CD4-positive, alpha-beta T cell treated with Interferon alpha-2 for 1 hour (primary cell): ENCODE results near the gene TSPAN8.
"Not testable (repeated sequence)": the region's sequence is repeated elsewhere in the genome, so short reads cannot be mapped to it uniquely, and the experiment has no call there.

Source experiments
- DNase-seq, 2 donors: peaks; one replicate each; pipeline ENCODE4 v3.0.0-alpha.2; 2020 to 2022

TSPAN8 gene

DNA sequence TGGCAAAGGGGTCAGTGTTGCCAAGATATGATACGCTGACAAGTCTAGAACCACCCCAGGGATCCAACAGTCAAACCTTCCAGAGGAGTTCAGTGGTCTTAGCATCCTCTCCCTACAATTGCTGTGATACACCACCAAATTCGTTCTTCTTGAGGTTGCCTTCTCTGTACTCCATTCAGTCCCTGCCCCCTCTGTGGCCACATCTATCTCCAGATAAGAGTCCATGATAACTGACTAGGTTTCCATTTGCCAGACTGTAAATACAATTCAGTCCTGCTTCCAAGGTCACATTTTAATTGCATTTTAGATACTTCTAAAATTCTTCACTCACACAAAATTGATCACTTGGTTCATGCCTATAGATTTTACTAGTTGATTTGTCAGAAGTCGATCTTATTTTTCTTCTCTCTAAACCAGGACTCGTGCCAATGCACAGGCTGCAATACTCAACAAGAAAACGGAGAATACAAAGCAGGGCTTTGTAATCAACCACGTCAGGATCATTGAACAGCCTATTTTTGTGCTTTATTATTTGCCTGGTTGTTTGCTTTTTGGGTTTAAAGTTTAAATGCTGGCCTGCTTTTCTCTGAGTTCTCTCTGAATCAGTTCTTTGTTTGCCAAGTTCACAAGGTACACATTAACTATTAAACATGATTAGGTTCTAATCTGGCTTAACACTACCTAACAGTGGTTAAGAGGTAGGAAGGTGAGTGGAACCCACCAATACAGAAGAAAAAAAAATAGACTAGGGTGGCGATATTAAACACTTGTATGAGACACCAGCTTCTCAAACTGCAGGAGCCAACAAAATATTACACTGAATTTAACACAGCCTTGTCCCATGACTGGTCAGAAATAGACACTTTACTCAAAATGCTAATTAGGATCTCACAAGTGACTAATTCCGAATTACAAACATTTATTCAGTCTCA, 5.3 kb upstream of the TSPAN8 start:
- no peak for DNase-seq

DNA sequence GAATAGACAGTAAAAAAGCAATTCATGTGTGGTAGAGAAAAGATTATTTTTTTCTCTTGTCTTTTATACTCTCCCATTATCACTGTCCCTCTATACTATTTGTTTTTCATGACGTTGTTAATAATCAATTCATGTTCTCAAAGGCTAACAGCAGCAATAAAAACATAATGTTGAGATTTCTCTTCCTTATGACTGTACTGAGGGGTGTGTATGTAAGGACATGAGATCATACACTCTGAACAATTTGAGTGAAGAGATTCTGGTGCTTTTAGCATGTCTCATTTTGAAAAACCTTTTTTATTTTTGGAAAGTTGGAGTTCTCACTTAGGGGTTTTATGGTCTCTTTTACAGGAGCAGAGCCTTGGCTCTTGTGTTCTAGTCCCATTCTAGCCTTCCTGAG, 3.8 kb upstream of the TSPAN8 start:
- DNase-seq = no peak

DNA sequence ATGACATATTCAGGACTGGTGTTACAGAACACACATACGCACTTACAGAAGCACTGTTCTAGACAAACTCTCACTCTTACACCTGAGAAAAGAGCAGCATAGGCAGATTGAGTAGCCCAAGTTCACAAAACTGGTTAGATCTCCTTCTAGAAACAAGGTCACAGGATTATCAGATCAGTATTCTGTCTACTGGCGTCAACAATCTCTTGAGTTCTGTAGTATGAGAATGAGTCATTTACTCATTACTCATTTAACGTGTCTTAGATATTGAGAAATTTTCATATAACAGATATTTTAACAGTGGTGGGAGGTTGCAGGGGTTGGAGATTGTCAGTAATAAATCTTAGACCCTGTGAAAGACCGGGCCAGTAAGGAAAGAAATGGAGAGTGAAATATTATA, 2.8 kb upstream of the TSPAN8 start:
- DNase-seq = no peak

GRCh38 chr12:71159878-71160277, 2.1 kb upstream of the TSPAN8 start:
- no peak for DNase-seq

DNA sequence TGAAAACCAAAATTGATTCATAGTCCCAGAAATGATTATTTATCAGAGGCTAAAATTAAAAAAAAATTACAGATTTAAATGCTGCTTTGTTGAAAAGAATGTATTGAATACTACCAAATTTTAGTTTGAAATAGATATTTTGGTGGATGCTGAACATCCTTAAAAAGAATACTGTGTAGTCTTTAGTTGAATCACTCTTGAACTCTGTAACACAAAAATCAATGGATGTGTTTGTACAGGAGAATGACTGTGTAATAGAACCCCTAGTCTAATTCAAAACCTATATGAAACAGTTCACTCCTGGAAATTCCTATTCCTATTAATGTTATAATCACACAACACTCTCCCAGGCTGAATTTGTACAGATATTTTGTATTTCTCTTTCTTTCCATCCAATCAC, 1.5 kb upstream of the TSPAN8 start:
- no peak for DNase-seq

- no peak for DNase-seq
Measured at GRCh38 chr12:71158361-71158882, 623 bp upstream of the TSPAN8 start.

GRCh38 chr12:71155225-71155624, 2.6 kb downstream of the TSPAN8 start:
- no peak for DNase-seq

DNA sequence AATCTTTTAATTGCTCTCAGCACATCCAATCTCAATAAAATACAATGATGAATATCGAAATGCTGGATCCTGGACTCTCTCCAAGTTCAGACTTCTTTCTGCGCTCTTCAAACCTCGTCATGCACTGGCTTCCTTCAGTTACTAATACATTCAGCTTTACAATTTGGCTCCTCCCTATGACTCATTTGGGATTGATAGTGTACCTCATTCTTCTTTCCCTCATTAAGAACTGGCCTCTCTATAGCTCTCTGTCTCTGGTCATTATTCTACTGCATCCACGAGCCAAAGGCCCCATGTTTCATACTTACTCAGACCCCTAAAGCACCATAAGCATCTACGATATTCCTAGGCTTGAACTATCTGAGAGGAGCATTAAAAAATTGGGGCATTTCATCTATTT, 4.9 kb downstream of the TSPAN8 start:
- no peak for DNase-seq

DNA sequence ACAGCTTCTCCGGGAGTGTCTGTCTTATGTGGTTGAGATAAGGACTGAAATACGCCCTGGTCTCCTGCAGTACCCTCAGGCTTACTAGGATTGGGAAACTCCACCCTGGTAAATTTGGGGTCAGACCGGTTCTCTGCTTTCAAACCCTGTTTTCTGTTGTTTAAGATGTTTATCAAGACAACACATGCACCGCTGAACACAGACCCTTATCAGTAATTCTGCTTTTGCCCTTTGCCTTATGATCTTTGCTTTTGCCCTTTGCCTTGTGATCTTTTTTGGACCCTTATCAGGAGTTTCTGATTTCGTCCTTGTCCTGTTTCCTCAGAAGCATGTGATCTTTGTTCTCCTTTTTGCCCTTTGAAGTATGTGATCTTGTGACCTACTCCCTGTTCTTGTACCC, 7.8 kb downstream of the TSPAN8 start:
- not testable (repeated sequence) for DNase-seq

- DNase-seq = no peak
Measured at GRCh38 chr12:71144682-71145081, 13.1 kb downstream of the TSPAN8 start.

DNA sequence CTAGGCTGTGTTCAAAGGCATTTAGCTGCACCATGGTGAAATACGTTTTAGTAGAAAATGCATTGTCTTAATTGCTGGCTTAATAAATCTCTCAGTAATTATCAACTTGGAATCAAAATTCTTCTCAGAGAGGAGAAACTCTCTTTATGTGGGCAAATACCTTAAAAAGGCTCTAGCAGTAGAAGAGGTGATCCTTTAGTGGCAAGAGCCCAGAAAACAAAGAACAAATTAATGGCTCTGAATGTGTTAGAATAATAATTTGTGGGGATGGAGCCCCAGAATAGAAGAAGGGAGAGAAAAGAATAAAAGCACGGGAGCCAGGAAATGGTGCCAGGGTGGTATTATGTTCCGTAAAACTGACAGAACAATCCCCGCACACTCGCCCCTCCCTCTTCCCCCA, 14.8 kb downstream of the TSPAN8 start:
- no peak for DNase-seq

GRCh38 chr12:71142016-71142415, 15.8 kb downstream of the TSPAN8 start:
- DNase-seq = no peak

DNA sequence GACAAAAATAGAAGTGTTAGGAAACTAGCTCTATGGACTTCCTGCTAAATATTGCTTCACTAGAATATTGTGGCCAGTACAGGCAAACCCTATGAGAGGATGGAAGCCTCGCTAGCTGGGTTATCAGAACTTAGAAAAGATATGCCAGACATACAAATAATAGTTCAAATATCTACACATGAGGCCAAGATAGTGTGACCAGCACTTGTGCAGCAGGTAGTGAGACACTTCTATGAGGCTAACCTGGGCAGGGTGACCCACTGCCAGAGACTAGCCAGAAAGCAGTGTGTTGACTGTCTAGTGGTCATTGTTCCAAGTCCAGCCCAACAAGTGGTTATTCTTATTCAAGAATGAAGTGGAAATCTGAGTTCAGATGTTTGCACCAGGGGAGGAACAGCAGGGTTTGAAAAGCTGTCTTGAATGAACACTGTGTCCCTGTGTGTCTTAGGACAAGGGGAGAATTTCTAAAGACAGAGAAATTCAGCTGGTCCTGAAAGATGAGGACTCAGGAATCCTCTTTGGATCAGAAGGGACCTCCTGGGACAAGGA, 16.3 kb downstream of the TSPAN8 start:
- DNase-seq = no peak

GRCh38 chr12:71139153-71139735, 18.6 kb downstream of the TSPAN8 start:
- no peak for DNase-seq

DNA sequence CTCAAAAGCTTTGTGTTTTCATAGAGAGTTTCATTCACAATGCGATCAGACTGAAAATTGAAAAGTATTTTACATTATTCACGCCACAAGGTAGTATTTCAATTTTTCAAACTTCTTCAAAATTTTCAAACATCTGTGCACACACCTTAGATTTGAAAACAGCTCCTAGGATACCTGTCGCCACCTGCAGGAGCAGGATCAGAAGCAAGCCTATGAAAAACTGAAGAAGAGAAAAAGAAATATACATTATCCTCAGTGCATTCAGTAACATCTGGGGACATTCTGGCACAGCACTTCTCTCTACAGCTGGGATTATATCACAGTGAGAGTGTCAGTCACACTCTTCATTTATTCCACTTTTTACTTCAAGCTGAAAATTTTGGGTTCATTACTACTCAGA, 19.8 kb downstream of the TSPAN8 start:
- no peak for DNase-seq

GRCh38 chr12:71135812-71136176, 22.0 kb downstream of the TSPAN8 start:
- DNase-seq = no peak

GRCh38 chr12:71135077-71135811, 22.6 kb downstream of the TSPAN8 start:
- no peak for DNase-seq

- no peak for DNase-seq
Measured at GRCh38 chr12:71134405-71134804, 23.4 kb downstream of the TSPAN8 start.

GRCh38 chr12:71130521-71131069, 27.2 kb downstream of the TSPAN8 start:
- DNase-seq = no peak

- DNase-seq = no peak
Measured at GRCh38 chr12:71129364-71129763, 28.4 kb downstream of the TSPAN8 start.

DNA sequence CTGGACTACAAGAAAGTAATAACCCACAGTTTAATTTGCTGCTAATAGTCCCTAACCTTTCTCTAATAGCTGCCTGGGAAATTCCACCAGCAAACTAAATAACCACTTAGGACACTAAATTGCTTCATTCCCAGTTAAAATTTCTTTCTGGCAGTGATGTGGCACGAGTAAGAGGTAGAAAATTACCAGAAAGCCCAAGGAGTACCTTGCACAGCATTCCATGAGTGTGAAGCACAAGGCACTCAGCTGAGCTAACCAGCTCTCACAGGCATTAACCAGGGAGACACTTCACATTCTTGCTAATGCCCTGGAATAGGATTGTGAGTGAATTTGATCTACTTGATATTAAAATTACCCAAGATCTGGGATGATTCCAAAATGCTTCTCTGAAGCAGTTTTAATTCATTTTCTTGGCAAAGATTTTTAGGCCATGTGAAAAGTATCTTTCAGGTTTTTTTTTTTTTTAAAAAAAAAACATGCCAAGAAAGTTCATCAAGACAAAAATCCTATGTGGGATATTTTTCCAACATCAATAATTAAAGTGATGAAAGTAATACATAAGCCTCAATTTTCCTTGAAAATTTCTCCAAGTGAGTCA, 29.5 kb downstream of the TSPAN8 start:
- DNase-seq = no peak

- DNase-seq = no peak
Measured at GRCh38 chr12:71125949-71126348, 31.9 kb downstream of the TSPAN8 start.

DNA sequence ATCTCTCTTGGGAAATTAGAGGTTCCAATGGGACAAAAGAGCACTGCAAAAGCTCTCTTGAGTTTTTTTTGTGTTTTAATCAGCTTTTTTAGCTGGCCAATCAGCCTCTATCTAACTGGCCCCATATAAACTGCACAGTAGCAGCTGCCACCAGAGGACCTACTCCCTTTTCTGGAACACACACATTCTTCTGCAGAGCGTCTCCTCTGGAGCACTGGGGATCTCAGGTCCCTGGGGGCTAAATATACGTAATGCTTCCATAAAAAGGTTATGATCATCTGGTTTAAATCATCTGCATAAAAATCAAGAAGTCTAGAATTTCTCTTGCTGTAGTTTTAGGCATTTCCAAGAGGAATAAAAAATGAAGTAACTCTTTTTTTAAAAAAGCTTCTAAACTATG, 32.3 kb downstream of the TSPAN8 start:
- DNase-seq = no peak
